PC-3 (cell line): Measurements from ENCODE around the gene TMEM169. TPM values are rescaled to one million over a fixed set of nuclear protein-coding genes. Genes with fewer than 3 reads are reported as not detected.

Experiments used
- ATAC-seq: fragments of 200-7000 bp; cut with Tn5 transposase; 2 replicates; pipeline ENCODE4 v1.9.1; 2020; ENCODE audit warnings: mild to moderate bottlenecking, moderate library complexity
- BruUV-seq: library from RNA; stranded (reverse); fragments of 400-500 nt; replicated peaks from 2 replicates; lab custom pipeline; 2021; lab: Mats Ljungman, UMichigan
- CTCF ChIA-PET: fragments of 300-600 bp; sonication (Branson Sonifier 250); formaldehyde crosslinking; loops from one replicate; lab custom pipeline; 2022; ENCODE audit warnings: antibody characterized with exemption; lab: Charles Lee
- POLR2A ChIA-PET: fragments of 300-600 bp; sonication (Branson Sonifier 250); formaldehyde crosslinking; loops from one replicate; lab custom pipeline; 2022; ENCODE audit warnings: antibody characterized with exemption; ENCODE audit not compliant: unreplicated experiment; lab: Charles Lee
- DNase-seq: peaks from one replicate; pipeline ENCODE4 v3.0.0-alpha.2; 2015
- H2AFZ ChIP-seq: fragments of 300-600 bp; sonication (generic); 2 replicates; pipeline ENCODE4 v1.6.0; 2016; ENCODE audit warnings: antibody characterized with exemption, low read length
- H3F3A ChIP-seq: fragments of 300-600 bp; sonication (generic); one replicate; pipeline ENCODE4 v1.6.0; 2017; ENCODE audit warnings: antibody characterized with exemption, low read length, control low read depth, mild to moderate bottlenecking; ENCODE audit not compliant: unreplicated experiment
- H3K27ac ChIP-seq: fragments of 300-600 bp; sonication (generic); 2 replicates; pipeline ENCODE4 v1.5.1; 2016; ENCODE audit warnings: mild to moderate bottlenecking, low read length
- H3K27me3 ChIP-seq: fragments of 300-600 bp; sonication (generic); 2 replicates; pipeline ENCODE4 v1.6.1; 2016; ENCODE audit warnings: low read length, mixed read lengths
- H3K36me3 ChIP-seq: fragments of 300-600 bp; sonication (generic); 2 replicates; pipeline ENCODE4 v1.6.1; 2016; ENCODE audit warnings: low read depth, mixed run types, low read length, mixed read lengths
- H3K4me1 ChIP-seq: fragments of 300-600 bp; sonication (generic); 2 replicates; pipeline ENCODE4 v1.5.1; 2016; ENCODE audit warnings: low read length; ENCODE audit not compliant: insufficient read depth
- H3K4me2 ChIP-seq: fragments of 300-600 bp; sonication (generic); 2 replicates; pipeline ENCODE4 v1.6.0; 2016; ENCODE audit warnings: low read length
- H3K4me3 ChIP-seq: fragments of 300-600 bp; sonication (generic); 2 replicates; pipeline ENCODE4 v1.5.1; 2016; ENCODE audit warnings: mild to moderate bottlenecking, low read length, mixed read lengths
- H3K79me2 ChIP-seq: fragments of 300-600 bp; sonication (generic); 2 replicates; pipeline ENCODE4 v1.6.1; 2017; ENCODE audit warnings: low read length, mixed read lengths
- H3K9ac ChIP-seq: fragments of 300-600 bp; sonication (generic); 2 replicates; pipeline ENCODE4 v1.6.0; 2016; ENCODE audit warnings: mild to moderate bottlenecking, low read length
- H3K9me2 ChIP-seq: fragments of 300-600 bp; sonication (generic); replicated peaks from 2 replicates; pipeline ENCODE4 v1.6.1; 2016; ENCODE audit warnings: mixed run types, low read length, mixed read lengths
- H3K9me3 ChIP-seq: fragments of 300-600 bp; sonication (generic); 2 replicates; pipeline ENCODE4 v1.6.1; 2016; ENCODE audit warnings: low read length, mixed read lengths
- H4K20me1 ChIP-seq: fragments of 300-600 bp; sonication (generic); 2 replicates; pipeline ENCODE4 v1.6.1; 2016; ENCODE audit warnings: low read length, mixed read lengths
- CTCF ChIP-seq: fragments of 300-600 bp; sonication (generic); conservative IDR thresholded peaks from 2 replicates; pipeline ENCODE4 v1.5.1; 2017; ENCODE audit warnings: antibody characterized with exemption, low read depth, mild to moderate bottlenecking, low read length
- EZH2 ChIP-seq: fragments of 300-600 bp; sonication (generic); IDR thresholded peaks from one replicate; pipeline ENCODE4 v1.6.1; 2017; ENCODE audit warnings: antibody characterized with exemption, mild to moderate bottlenecking, low read length; ENCODE audit not compliant: unreplicated experiment
- EZH2phosphoT487 ChIP-seq: fragments of 300-600 bp; sonication (generic); IDR thresholded peaks from 2 replicates; pipeline ENCODE4 v1.6.1; 2018; ENCODE audit warnings: mild to moderate bottlenecking, antibody characterized with exemption, low read length, borderline replicate concordance
- intact Hi-C: fragments of 100-400 bp; cut with micrococcal nuclease; formaldehyde crosslinking; loops from 2 replicates; pipeline ENCODE4 v1.9.0; 2023
- total RNA-seq: library from RNA; depleted of rRNA; stranded (reverse); fragments of >200 nt; gene quantifications from 2 replicates; pipeline ENCODE4 v1.2.3, GENCODE V29; 2014

TMEM169 gene
- total RNA-seq, 1 experiment from 2014 or later = not detected

- intact Hi-C loops = no loop called here
- ATAC-seq (no peak), DNase-seq (no peak)
- H3K9me2 ChIP-seq = no peaks in the 10 kb centered on the region
- H3K36me3 ChIP-seq = no peaks in the 10 kb centered on the region
- no peak overlapping the region for H3K4me3 ChIP-seq
- no peaks in the 10 kb centered on the region for H3K9me3 ChIP-seq
- H3K4me2 ChIP-seq = no peak overlapping the region
- H3K79me2 ChIP-seq = no peaks in the 10 kb centered on the region
- H3K4me1 ChIP-seq = no peaks in the 10 kb centered on the region
- no peak overlapping the region for H2AFZ ChIP-seq
- TF ChIP-seq EZH2 (no peak), EZH2phosphoT487 (no peak), CTCF (no peak)
- no peaks in the 10 kb centered on the region for H3K27me3 ChIP-seq
- no peaks in the 10 kb centered on the region for H4K20me1 ChIP-seq
- POLR2A ChIA-PET = no interaction called here
- no TSS peak for BruUV-seq
- H3F3A ChIP-seq = no peaks in the 10 kb centered on the region
- no peak overlapping the region for H3K27ac ChIP-seq
- H3K9ac ChIP-seq = no peak overlapping the region
- CTCF ChIA-PET = no interaction called here
These were observed 34.3 kb upstream of the TMEM169 start for GRCh38 chr2:216047397-216047796.

DNA sequence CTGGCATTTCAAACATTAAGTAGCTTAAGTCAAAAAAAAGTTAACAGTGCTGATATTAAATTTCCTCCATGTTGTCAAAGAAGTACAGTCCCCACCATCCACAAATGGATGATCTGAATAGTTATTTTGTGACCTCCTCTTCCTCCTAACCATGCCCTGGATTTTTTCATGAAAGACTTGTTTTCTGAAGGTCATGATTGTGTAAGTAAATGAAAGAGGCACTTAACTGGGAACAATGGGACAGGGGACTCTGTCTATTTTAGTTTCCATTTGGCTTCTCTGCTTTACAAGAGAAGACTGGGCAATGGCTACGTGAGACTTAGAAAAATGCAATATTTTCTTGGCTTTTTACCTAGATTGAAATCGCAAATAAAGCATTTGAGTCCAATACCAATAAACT lies 32.3 kb upstream of the TMEM169 start:
- H3K27ac ChIP-seq = no peak overlapping the region
- no peaks in the 10 kb centered on the region for H4K20me1 ChIP-seq
- TF ChIP-seq CTCF (no peak), EZH2phosphoT487 (no peak), EZH2 (no peak)
- no peak overlapping the region for H3K4me2 ChIP-seq
- no peaks in the 10 kb centered on the region for H3K9me3 ChIP-seq
- H3K4me1 ChIP-seq = no peaks in the 10 kb centered on the region
- H3K4me3 ChIP-seq = no peak overlapping the region
- H3K9me2 ChIP-seq = no peaks in the 10 kb centered on the region
- no TSS peak for BruUV-seq
- no peak overlapping the region for H2AFZ ChIP-seq
- CTCF ChIA-PET = no interaction called here
- H3K27me3 ChIP-seq = no peaks in the 10 kb centered on the region
- intact Hi-C loops = no loop called here
- no peaks in the 10 kb centered on the region for H3K36me3 ChIP-seq
- H3K9ac ChIP-seq = no peak overlapping the region
- DNase-seq (no peak), ATAC-seq (no peak)
- POLR2A ChIA-PET = no interaction called here
- H3K79me2 ChIP-seq = no peaks in the 10 kb centered on the region
- no peaks in the 10 kb centered on the region for H3F3A ChIP-seq

GRCh38 chr2:216051350-216051749 lies 30.4 kb upstream of the TMEM169 start:
- Histone ChIP-seq H3K9me2 (no peaks in the 10 kb centered on the region), H3K79me2 (no peaks in the 10 kb centered on the region), H4K20me1 (no peaks in the 10 kb centered on the region), H3K9me3 (no peaks in the 10 kb centered on the region), H2AFZ (no peak overlapping the region), H3K27ac (no peak overlapping the region), H3K4me2 (no peak overlapping the region), H3K27me3 (no peaks in the 10 kb centered on the region), H3F3A (no peaks in the 10 kb centered on the region), H3K36me3 (no peaks in the 10 kb centered on the region), H3K4me3 (no peak overlapping the region), H3K9ac (no peak overlapping the region), H3K4me1 (no peaks in the 10 kb centered on the region)
- DNase-seq (no peak), ATAC-seq (no peak)
- ChIA-PET POLR2A (no interaction called here), CTCF (interaction anchor here (0.7 kb wide), 1 partner anchor 13 kb away, joined by 9 read pairs; no protein-coding TSS in a partner anchor)
- intact Hi-C loops = no loop called here
- no TSS peak for BruUV-seq
- no peak for TF ChIP-seq CTCF
- no peak for TF ChIP-seq EZH2
